Lower leg skin (tissue), 3 donors: ENCODE measurements around the gene NSUN6.

ENCODE experiments used
- CTCF ChIP-seq, 3 donors: fragments of 450-650 bp; IDR thresholded peaks; one replicate each; pipeline ENCODE4 v1.5.1; 2016; ENCODE audit warnings: antibody characterized with exemption in 3 of 3, mild to moderate bottlenecking in 3 of 3, moderate library complexity in 2 of 3
- POLR2A ChIP-seq, 2 donors: fragments of 450-650 bp; IDR thresholded peaks; one replicate each; pipeline ENCODE4 v1.6.1; 2016 to 2017; ENCODE audit warnings: antibody characterized with exemption in 2 of 2, mild to moderate bottlenecking in 1 of 2, moderate library complexity in 1 of 2

GRCh38 chr10:18556522-18557147 lies 94.8 kb downstream of the NSUN6 start:
- no peak for TF ChIP-seq CTCF (IDR thresholded peaks at IDR 0.05)
- TF ChIP-seq POLR2A (IDR thresholded peaks at IDR 0.05), result no peak
